ENCODE measurements around the gene KLK13. TPM values are rescaled to one million over a fixed set of nuclear protein-coding genes. Genes with fewer than 3 reads are reported as not detected.

The KLK13 gene
- total and polyA plus RNA-seq, 2 experiments from 2014 or later, result 0.52 TPM; not detected in 1

DNA sequence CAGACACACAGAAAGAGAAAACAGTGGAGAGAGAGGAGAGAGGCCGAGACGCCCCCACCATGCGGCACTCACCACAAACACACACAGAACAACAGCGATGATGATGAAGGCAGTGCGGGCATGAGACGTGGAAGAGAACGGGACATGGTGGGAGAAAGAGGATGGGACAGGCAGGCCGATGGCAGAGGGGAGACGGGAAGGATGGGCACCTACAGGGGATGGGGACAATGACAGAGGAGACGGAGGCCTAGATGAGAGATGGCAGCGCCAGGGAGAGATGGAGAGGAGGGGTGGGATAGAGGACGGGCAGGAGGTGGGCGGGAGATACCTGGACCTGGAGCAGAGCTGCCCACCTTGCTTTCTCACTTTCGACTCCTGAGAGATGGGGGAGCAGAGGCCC, 18.9 kb upstream of the KLK13 start:
- Histone ChIP-seq H3K9me2 (replicated peaks; ENCODE audit: insufficient read depth) (no peaks in the 10 kb centered on the region), H4K20me1 (ENCODE audit: insufficient read depth, poor library complexity, severe bottlenecking) (no peaks in the 10 kb centered on the region), H3K27me3 (no peaks in the 10 kb centered on the region), H3K9me3 (ENCODE audit: low read depth) (no peaks in the 10 kb centered on the region), H3K4me3 (no peak overlapping the region), H2AFZ (no peak overlapping the region), H3K4me1 (ENCODE audit: insufficient read depth) (no peaks in the 10 kb centered on the region), H3K27ac (no peak overlapping the region), H3K4me2 (no peak overlapping the region), H3K36me3 (replicated peaks; ENCODE audit: insufficient read depth, low read depth) (no peaks in the 10 kb centered on the region), H3K79me2 (no peaks in the 10 kb centered on the region)
- WGBS (ENCODE audit: low lambda C conversion rate, missing lambda C conversion rate), result 89% methylated on average over 13 of the region's 14 CpGs
- no peak for DNase-seq (ENCODE audit: low spot score)
- TF ChIP-seq EZH2phosphoT487 (IDR thresholded peaks at IDR 0.05; ENCODE audit: low read depth, severe bottlenecking, unreplicated experiment), result no peak
- TF ChIP-seq, protein P1, sequence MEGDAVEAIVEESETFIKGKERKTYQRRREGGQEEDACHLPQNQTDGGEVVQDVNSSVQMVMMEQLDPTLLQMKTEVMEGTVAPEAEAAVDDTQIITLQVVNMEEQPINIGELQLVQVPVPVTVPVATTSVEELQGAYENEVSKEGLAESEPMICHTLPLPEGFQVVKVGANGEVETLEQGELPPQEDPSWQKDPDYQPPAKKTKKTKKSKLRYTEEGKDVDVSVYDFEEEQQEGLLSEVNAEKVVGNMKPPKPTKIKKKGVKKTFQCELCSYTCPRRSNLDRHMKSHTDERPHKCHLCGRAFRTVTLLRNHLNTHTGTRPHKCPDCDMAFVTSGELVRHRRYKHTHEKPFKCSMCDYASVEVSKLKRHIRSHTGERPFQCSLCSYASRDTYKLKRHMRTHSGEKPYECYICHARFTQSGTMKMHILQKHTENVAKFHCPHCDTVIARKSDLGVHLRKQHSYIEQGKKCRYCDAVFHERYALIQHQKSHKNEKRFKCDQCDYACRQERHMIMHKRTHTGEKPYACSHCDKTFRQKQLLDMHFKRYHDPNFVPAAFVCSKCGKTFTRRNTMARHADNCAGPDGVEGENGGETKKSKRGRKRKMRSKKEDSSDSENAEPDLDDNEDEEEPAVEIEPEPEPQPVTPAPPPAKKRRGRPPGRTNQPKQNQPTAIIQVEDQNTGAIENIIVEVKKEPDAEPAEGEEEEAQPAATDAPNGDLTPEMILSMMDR (IDR thresholded peaks at IDR 0.05; ENCODE audit: poor library complexity), result no peak
- TF ChIP-seq EZH2 (IDR thresholded peaks at IDR 0.05; ENCODE audit: borderline replicate concordance), result no peak

DNA sequence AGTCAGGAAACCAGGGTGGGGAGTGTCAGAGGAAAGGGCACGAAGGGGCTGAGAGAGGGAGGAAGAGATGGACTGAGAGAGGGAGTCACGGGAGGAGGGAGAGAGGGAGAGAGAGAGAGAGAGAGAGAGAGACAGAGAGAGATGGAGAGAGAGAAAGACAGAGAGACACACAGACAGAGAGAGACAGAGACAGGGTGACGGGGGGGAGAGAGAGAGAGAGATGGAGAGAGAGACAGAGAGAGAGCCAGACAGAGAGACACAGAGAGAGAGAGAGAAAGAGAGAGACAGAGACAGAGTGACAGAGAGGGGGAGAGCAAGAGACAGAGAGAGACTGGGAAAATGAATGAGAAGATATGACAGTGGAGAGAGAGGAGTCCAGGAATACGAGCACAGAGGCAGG, 18.3 kb upstream of the KLK13 start:
- Histone ChIP-seq H3K4me2 (no peak overlapping the region), H3K36me3 (replicated peaks; ENCODE audit: insufficient read depth, low read depth) (no peaks in the 10 kb centered on the region), H3K27me3 (no peaks in the 10 kb centered on the region), H3K4me1 (ENCODE audit: insufficient read depth) (no peaks in the 10 kb centered on the region), H3K4me3 (no peak overlapping the region), H2AFZ (no peak overlapping the region), H4K20me1 (ENCODE audit: insufficient read depth, poor library complexity, severe bottlenecking) (no peaks in the 10 kb centered on the region), H3K9me3 (ENCODE audit: low read depth) (no peaks in the 10 kb centered on the region), H3K27ac (no peak overlapping the region), H3K9me2 (replicated peaks; ENCODE audit: insufficient read depth) (no peaks in the 10 kb centered on the region), H3K79me2 (no peaks in the 10 kb centered on the region)
- 65% methylated on average over 2 of the region's 4 CpGs for WGBS (ENCODE audit: low lambda C conversion rate, missing lambda C conversion rate)
- DNase-seq (ENCODE audit: low spot score), result no peak
- TF ChIP-seq EZH2 (IDR thresholded peaks at IDR 0.05; ENCODE audit: borderline replicate concordance), result no peak
- TF ChIP-seq, protein P1 (IDR thresholded peaks at IDR 0.05; ENCODE audit: poor library complexity), result no peak
- no peak for TF ChIP-seq EZH2phosphoT487 (IDR thresholded peaks at IDR 0.05; ENCODE audit: low read depth, severe bottlenecking, unreplicated experiment)

DNA sequence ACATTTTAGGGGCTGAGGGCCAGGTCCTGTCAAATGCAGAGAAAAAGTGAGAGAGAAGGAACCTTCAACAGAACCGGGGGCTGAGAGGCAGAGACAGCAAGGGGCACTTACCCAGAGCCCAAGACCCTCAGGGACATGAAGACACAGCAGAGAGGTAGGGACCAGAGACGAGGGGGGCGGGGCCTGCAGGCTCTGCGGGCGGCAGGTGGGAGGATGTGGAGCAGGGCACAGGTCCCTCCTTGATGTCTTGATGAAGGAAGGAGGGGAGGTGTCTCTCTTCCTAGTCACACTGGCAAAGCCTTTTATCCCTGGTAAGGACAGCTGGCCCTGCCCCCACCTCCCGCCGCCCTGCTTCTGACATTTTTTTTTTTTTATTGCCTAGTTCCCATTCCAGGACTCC, 17.7 kb upstream of the KLK13 start, which contains the start of gene KLK14:
KLK14 (minus strand) TSS at position 277 of the 400 bp plus-strand sequence; CDS start at position 4, 273 bp downstream.
- no peak within 1 kb of the TSS for H3K4me2 ChIP-seq

More for the DNA sequence above, 17.7 kb upstream of the KLK13 start, which contains the start of gene KLK14:
- H3K79me2 ChIP-seq, result no peaks in the 10 kb centered on the region
- no peaks in the 10 kb centered on the region for H3K36me3 ChIP-seq (replicated peaks; ENCODE audit: insufficient read depth, low read depth)
- DNase-seq (ENCODE audit: low spot score), result no peak
- H2AFZ ChIP-seq, result no peak within 1 kb of the TSS
- no peak within 1 kb of the TSS for H3K4me3 ChIP-seq
- H3K9me2 ChIP-seq (replicated peaks; ENCODE audit: insufficient read depth), result no peaks in the 10 kb centered on the region
- WGBS (ENCODE audit: low lambda C conversion rate, missing lambda C conversion rate), result 40% methylated on average over 5 of the region's 7 CpGs
- no peaks in the 10 kb centered on the region for H3K4me1 ChIP-seq (ENCODE audit: insufficient read depth)
- no peaks in the 10 kb centered on the region for H3K27me3 ChIP-seq
- H3K27ac ChIP-seq, result no peak within 1 kb of the TSS
- no peaks in the 10 kb centered on the region for H3K9me3 ChIP-seq (ENCODE audit: low read depth)
- H4K20me1 ChIP-seq (ENCODE audit: insufficient read depth, poor library complexity, severe bottlenecking), result no peaks in the 10 kb centered on the region
- TF ChIP-seq, protein P1 (IDR thresholded peaks at IDR 0.05; ENCODE audit: poor library complexity), result no peak
- TF ChIP-seq EZH2phosphoT487 (IDR thresholded peaks at IDR 0.05; ENCODE audit: low read depth, severe bottlenecking, unreplicated experiment), result no peak
- no peak for TF ChIP-seq EZH2 (IDR thresholded peaks at IDR 0.05; ENCODE audit: borderline replicate concordance)

Measured in hepatocyte (in vitro differentiated cells).